ENCODE data around the gene PRKCD. TPM values are rescaled to one million over a fixed set of nuclear protein-coding genes. Genes with fewer than 3 reads are reported as not detected.
A peak's percentile ranks its signal among the peaks of the same experiment; 100 is the strongest.

The PRKCD gene
- total RNA-seq, 1 donor: 2.2 TPM

DNA sequence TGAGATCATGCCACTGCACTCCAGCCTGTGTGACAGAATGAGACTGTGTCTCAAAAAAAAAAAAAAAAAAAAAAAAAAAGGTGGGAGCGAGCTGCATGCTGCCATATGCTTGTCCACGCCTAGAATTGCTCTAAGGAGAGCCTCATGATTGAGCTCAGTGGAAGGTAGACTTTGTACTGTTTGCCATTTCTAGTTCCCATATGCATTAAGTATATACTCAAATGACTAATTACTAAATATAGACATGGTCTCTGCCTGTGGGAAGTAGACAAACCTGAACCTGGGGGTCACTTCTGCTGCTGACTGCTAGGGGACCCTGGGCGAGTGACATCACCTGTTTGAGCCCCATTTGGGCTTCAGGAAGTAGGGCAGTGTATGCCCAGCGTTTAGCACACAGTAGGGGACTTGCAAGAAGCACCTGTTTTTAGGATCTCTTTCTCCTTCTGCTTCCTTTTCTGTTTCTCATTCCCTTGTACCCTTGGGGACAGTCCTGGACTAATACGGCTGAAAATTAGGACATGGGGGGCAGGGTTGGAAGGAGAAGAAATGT, 27.2 kb downstream of the PRKCD start:
- no peak overlapping the region for H3K27ac ChIP-seq (ENCODE audit: low read depth, low read length)
- H3K9me3 ChIP-seq (ENCODE audit: low read depth, low read length): no peaks in the 10 kb centered on the region
- no peaks in the 10 kb centered on the region for H3K4me1 ChIP-seq (ENCODE audit: insufficient read depth, low read length)
- H2AFZ ChIP-seq (ENCODE audit: low read length): no peak overlapping the region
- H3K36me3 ChIP-seq (ENCODE audit: insufficient read depth, low read length): peaks cover 26% of the 10 kb centered on the region
- H4K20me1 ChIP-seq (ENCODE audit: insufficient read depth, low read length): no peaks in the 10 kb centered on the region
- H3K4me3 ChIP-seq (ENCODE audit: insufficient read depth, low read length): no peak overlapping the region
- no peak overlapping the region for H3K4me2 ChIP-seq (ENCODE audit: insufficient read depth, low read length)
- no peaks in the 10 kb centered on the region for H3K79me2 ChIP-seq (ENCODE audit: insufficient read depth, low read length)
- TF ChIP-seq CTCF (IDR thresholded peaks at IDR 0.05; ENCODE audit: extremely low read depth, low read depth, low read length): no peak
- H3K27me3 ChIP-seq (ENCODE audit: insufficient read depth, low read length): no peaks in the 10 kb centered on the region
- peak; percentile 34 for DNase-seq (ENCODE audit: insufficient read length, low spot score, missing footprints)

- Histone ChIP-seq H3K27me3 (ENCODE audit: insufficient read depth, low read length) (no peaks in the 10 kb centered on the region), H3K79me2 (ENCODE audit: insufficient read depth, low read length) (no peaks in the 10 kb centered on the region), H3K36me3 (ENCODE audit: insufficient read depth, low read length) (peaks cover 26% of the 10 kb centered on the region), H3K4me3 (ENCODE audit: insufficient read depth, low read length) (no peak overlapping the region), H3K27ac (ENCODE audit: low read depth, low read length) (no peak overlapping the region), H4K20me1 (ENCODE audit: insufficient read depth, low read length) (no peaks in the 10 kb centered on the region), H3K9me3 (ENCODE audit: low read depth, low read length) (no peaks in the 10 kb centered on the region), H3K4me1 (ENCODE audit: insufficient read depth, low read length) (no peaks in the 10 kb centered on the region), H2AFZ (ENCODE audit: low read length) (no peak overlapping the region), H3K4me2 (ENCODE audit: insufficient read depth, low read length) (no peak overlapping the region)
- peak; percentile 45 for DNase-seq (ENCODE audit: insufficient read length, low spot score, missing footprints)
- no peak for TF ChIP-seq CTCF (IDR thresholded peaks at IDR 0.05; ENCODE audit: extremely low read depth, low read depth, low read length)
Measured at GRCh38 chr3:53188720-53189119, 27.7 kb downstream of the PRKCD start.

DNA sequence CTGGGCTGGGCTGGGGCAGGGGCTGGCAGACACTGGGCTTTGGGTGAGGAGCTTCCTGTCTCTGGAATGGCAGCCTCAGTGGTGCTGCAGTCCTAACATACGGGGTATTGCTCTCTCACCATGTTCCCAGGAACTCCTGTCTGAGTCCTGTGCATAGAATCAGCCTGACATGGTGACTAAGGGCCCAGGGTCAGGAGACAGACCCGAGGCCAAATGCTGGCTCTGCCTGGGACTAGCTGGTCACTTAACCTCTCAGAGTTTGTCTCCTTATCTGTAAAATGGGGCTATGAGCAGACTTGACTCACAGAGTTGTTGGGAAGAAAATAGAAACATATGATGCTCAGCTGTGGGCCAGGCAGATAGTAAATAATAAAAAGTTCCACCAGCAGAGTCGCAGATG, 28.3 kb downstream of the PRKCD start:
- Histone ChIP-seq H3K36me3 (ENCODE audit: insufficient read depth, low read length) (peaks cover 26% of the 10 kb centered on the region), H3K79me2 (ENCODE audit: insufficient read depth, low read length) (no peaks in the 10 kb centered on the region), H2AFZ (ENCODE audit: low read length) (no peak overlapping the region), H4K20me1 (ENCODE audit: insufficient read depth, low read length) (no peaks in the 10 kb centered on the region), H3K9me3 (ENCODE audit: low read depth, low read length) (no peaks in the 10 kb centered on the region), H3K4me1 (ENCODE audit: insufficient read depth, low read length) (peaks cover 3% of the 10 kb centered on the region), H3K4me3 (ENCODE audit: insufficient read depth, low read length) (no peak overlapping the region), H3K27ac (ENCODE audit: low read depth, low read length) (no peak overlapping the region), H3K27me3 (ENCODE audit: insufficient read depth, low read length) (no peaks in the 10 kb centered on the region), H3K4me2 (ENCODE audit: insufficient read depth, low read length) (no peak overlapping the region)
- peak; percentile 47 for DNase-seq (ENCODE audit: insufficient read length, low spot score, missing footprints)
- no peak for TF ChIP-seq CTCF (IDR thresholded peaks at IDR 0.05; ENCODE audit: extremely low read depth, low read depth, low read length)

- no peak for DNase-seq (ENCODE audit: insufficient read length, low spot score, missing footprints)
- Histone ChIP-seq H3K4me2 (ENCODE audit: insufficient read depth, low read length) (no peak overlapping the region), H3K27ac (ENCODE audit: low read depth, low read length) (no peak overlapping the region), H4K20me1 (ENCODE audit: insufficient read depth, low read length) (no peaks in the 10 kb centered on the region), H3K27me3 (ENCODE audit: insufficient read depth, low read length) (no peaks in the 10 kb centered on the region), H3K9me3 (ENCODE audit: low read depth, low read length) (no peaks in the 10 kb centered on the region), H3K36me3 (ENCODE audit: insufficient read depth, low read length) (peaks cover 26% of the 10 kb centered on the region), H3K4me1 (ENCODE audit: insufficient read depth, low read length) (peaks cover 9% of the 10 kb centered on the region), H2AFZ (ENCODE audit: low read length) (no peak overlapping the region), H3K79me2 (ENCODE audit: insufficient read depth, low read length) (no peaks in the 10 kb centered on the region), H3K4me3 (ENCODE audit: insufficient read depth, low read length) (no peak overlapping the region)
- no peak for TF ChIP-seq CTCF (IDR thresholded peaks at IDR 0.05; ENCODE audit: extremely low read depth, low read depth, low read length)
Measured at GRCh38 chr3:53190659-53191058, 29.6 kb downstream of the PRKCD start.
